Astrocyte of the hippocampus (primary cell): ENCODE results near the gene CHD5.

Source experiments
- DNase-seq: peaks from one replicate; pipeline ENCODE4 v3.0.0; 2011; ENCODE audit warnings: low read depth, low spot score

Gene CHD5

GRCh38 chr1:6099787-6100765 is 80.0 kb downstream of the CHD5 start:
- DNase-seq = no peak

DNA sequence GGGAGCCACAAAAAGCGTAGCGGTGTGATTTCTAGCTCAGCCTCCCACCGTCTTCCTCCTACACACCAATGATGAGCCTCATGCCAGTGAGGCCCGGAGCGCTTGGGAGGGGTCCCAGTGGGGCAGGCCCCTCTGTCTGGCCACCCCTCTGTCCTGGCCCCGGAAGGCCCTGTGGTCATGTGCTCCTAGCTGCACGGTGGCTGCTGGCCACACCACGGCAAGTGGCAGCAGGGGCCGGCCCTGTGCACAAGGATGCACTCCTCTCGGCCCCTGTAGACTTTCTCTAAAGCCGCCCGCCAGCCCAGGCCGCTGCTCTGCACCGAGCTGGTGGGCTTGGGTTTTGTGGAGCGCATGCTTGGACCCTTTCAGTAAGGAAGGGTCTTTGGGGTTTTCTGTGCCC is 80.8 kb downstream of the CHD5 start:
- no peak for DNase-seq

GRCh38 chr1:6098303-6099215 is 81.6 kb downstream of the CHD5 start:
- no peak for DNase-seq

- no peak for DNase-seq
Observed at GRCh38 chr1:6097824-6098223, 82.3 kb downstream of the CHD5 start.

DNA sequence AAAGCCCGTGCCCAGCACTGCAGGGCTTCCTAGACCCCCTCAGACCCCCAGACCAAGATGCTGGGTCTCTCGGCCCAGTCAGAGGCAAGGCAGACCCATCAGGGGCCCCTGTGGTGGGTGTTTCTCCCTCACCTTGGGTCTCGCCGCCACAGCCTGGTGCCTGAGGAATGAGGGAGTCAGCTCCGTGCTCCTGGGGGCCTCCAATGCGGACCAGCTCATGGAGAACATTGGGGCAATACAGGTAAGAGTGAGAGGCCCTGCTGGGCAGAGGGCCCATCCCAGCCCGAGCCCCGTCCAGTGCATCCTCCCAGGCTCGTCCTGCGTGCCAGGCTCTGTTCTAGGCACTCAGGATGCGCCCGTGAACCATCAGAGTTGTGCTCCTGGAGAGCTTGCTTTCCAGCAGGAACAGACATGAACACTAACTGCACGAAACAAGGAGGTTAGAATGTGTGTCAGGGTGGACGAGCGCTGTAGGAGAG is 83.0 kb downstream of the CHD5 start:
- no peak for DNase-seq

GRCh38 chr1:6096243-6097116 is 83.6 kb downstream of the CHD5 start:
- DNase-seq = no peak

DNA sequence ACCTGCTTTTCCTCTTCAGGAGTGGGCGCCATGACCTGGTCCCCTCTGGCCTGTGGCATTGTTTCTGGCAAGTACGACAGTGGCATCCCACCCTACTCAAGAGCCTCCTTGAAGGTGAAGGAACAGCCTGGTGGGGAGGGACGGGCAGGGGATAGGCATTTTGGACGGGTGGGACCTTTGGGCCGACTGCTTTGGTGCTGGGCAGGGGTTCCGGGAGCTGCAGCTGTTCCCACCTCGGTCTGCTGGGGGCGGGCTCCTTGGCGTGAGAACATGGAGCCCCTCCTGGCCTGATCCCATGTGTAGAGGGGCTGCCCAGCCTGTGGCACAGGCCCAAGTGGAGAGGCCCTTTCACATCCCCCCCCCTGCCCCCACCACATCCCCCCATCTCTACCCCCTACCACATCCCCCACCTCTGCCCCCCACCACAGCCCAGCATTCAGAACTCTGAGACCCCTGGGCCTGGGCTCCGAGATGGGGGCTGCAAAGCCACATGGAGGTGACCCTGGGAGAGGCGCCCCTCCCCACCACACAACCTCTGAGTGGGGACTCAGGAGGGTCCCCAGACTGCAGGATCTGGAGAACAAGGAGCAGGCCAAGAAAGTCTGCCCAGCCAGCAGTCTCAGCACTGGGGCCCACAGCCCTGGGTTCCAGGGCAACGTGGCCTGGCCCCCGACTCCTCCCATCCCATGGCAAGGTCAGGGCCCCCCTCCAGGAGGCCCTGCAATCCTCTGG is 84.4 kb downstream of the CHD5 start:
- DNase-seq = no peak

DNA sequence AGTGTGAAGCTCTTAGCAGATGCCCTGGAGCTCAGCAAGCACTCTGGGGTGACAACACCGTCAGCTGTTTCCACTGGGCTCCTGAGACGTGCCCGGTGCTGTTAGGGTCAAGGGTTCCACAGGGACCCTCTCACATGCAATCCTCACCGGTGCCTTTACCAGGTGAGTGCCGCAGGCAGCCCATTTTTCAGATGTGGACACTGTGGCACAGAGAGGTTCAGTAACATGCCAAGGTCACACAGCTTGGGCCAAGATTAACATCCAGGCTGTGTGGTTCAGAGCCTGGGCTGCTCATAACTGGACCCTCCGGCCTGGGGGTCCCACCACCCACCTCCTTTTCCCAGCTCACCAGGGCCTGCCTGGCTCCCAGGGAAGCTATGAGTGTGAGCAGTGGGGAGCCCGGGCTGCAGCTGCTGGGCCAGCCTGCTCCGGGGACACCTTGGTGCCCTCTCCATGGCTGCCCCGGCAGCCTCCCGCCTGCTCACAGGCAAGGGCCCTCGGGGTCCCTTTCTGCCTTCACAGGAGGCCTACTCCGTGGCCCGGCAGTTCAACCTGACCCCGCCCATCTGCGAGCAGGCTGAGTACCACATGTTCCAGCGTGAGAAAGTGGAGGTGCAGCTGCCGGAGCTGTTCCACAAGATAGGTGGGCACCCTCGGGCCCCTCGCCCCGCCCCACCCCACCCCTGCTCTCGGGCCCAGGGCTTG is 85.2 kb downstream of the CHD5 start:
- no peak for DNase-seq

GRCh38 chr1:6094246-6094645 is 85.9 kb downstream of the CHD5 start:
- DNase-seq = no peak

DNA sequence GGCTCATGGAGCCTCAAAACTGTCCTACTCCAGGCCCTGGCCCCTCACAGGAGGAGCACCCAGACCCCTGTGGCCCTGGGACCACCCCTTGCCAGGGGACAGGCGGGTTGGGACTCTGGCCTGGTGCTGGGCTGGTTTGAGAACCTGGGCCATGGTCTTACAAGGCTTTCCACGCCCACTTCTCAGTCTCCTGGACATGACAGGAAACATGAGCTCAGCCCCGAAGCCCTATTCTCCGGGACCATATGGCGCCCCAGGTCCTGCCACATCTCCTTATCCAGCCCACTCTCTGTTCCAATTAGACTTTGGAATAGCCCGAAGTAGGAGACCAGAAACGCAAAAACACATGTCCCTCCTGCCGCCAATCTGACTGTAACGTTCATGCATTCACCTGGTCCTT is 86.5 kb downstream of the CHD5 start:
- no peak for DNase-seq

GRCh38 chr1:6093071-6093470 is 87.0 kb downstream of the CHD5 start:
- DNase-seq = no peak

GRCh38 chr1:6092211-6092610 is 87.9 kb downstream of the CHD5 start:
- no peak for DNase-seq

- no peak for DNase-seq
Observed at GRCh38 chr1:6091823-6092109, 88.4 kb downstream of the CHD5 start.

GRCh38 chr1:6090996-6091822 is 88.9 kb downstream of the CHD5 start:
- DNase-seq = no peak

DNA sequence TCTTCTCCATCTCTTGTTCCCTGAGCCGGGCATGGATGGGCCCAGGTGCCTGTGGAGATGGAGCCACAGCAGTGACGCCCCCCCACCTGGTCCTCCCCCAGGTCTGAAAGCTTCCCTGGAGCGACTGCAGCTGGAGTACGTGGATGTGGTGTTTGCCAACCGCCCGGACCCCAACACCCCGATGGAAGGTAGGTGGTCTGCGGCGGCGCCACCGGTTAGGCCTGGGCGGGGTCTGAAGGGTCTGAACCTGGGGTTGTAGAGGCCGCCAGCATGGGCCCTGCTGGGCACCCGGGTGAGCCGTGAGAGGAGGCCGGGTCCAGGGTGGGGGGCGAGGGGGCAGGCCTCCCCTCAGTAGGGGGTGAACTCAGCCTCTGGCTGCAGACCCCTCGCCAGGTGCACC is 89.8 kb downstream of the CHD5 start:
- DNase-seq = no peak

DNA sequence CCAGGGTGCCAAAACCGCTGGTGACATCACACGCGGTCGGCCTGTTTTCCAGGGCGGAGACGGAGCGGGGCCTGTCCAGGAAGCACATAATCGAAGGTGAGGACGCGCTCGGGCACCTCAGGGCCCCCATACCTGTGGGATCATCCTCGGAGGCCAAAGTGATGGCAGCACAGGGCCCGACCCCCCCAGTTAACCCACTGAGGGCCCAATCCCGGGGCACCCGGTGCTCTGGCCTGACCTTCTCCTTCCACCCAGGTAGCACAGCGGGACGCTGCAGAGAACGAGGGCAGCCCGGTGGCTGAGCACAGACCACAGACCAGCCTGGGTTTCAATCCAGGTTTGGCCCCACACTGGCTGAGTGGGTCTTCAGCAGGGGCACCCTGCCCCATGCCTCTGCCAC is 91.2 kb downstream of the CHD5 start:
- DNase-seq = no peak

DNA sequence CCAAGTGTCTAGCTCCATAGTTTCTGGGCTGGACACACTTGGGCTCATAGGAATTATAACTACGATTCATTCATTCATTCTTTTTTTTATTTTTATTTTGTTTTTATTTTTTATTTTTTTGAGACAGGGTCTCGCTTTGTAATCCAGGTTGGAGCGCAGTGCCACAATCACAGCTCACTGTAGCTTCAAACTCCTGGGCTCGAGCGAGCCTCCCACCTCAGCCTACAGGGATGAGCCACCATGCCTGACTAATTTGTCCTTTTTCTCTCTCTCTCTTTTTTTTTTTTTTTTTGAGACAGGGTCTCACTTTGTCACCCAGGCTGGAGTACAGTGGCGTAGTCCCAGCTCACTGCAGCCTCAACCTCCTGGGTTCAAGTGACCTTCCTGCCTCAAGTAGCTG is 92.2 kb downstream of the CHD5 start:
- no peak for DNase-seq

DNA sequence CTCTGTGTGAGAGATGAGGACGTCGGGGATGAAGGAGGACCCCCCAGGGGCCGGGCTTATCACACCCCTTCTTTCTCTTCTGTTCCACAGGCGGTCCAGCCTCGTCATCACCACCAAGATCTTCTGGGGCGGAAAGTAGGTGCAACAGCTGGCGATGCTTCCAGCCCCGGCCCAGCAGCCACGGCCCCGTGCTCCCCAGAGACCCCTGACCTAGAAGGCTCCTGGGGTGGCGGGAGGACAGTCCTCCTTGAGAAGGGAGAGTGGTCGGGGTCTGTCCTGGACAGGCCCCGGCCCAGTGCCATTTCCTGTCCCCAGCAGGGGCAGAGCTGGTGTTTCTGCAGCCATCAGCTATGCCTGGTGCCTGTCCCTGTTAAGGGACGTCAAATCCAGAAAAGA is 92.7 kb downstream of the CHD5 start:
- DNase-seq = no peak

- no peak for DNase-seq
Observed at GRCh38 chr1:6086762-6087376, 93.3 kb downstream of the CHD5 start.
